Hepatocyte (in vitro differentiated cells): ENCODE results near the gene GARIN3. TPM values are rescaled to one million over a fixed set of nuclear protein-coding genes. Genes with fewer than 3 reads are reported as not detected.

Experiments used
- DNase-seq: peaks from one replicate; pipeline ENCODE4 v3.0.0-alpha.2; 2016; ENCODE audit warnings: low spot score
- H2AFZ ChIP-seq: fragments of 200-600 bp; sonication (generic); 2 replicates; pipeline ENCODE4 v1.6.0; 2016; ENCODE audit warnings: antibody characterized with exemption, mild to moderate bottlenecking
- H3K27ac ChIP-seq: fragments of 200-600 bp; sonication (generic); 2 replicates; pipeline ENCODE4 v1.5.1; 2016; ENCODE audit warnings: mild to moderate bottlenecking
- H3K27me3 ChIP-seq: fragments of 200-600 bp; sonication (generic); 2 replicates; pipeline ENCODE4 v1.6.1; 2016
- H3K36me3 ChIP-seq: fragments of 200-600 bp; sonication (generic); replicated peaks from 2 replicates; pipeline ENCODE4 v1.5.1; 2016; ENCODE audit warnings: low read depth; ENCODE audit not compliant: insufficient read depth
- H3K4me1 ChIP-seq: fragments of 200-600 bp; sonication (generic); 2 replicates; pipeline ENCODE4 v1.5.1; 2016; ENCODE audit warnings: mild to moderate bottlenecking, moderate library complexity; ENCODE audit not compliant: insufficient read depth
- H3K4me2 ChIP-seq: fragments of 200-600 bp; sonication (generic); 2 replicates; pipeline ENCODE4 v1.6.0; 2016
- H3K4me3 ChIP-seq: fragments of 200-600 bp; sonication (generic); 2 replicates; pipeline ENCODE4 v1.5.1; 2016; ENCODE audit warnings: mild to moderate bottlenecking
- H3K79me2 ChIP-seq: fragments of 200-600 bp; sonication (generic); 2 replicates; pipeline ENCODE4 v1.6.0; 2017; ENCODE audit warnings: mild to moderate bottlenecking
- H3K9me2 ChIP-seq: fragments of 200-600 bp; sonication (generic); replicated peaks from 2 replicates; pipeline ENCODE4 v1.6.0; 2017; ENCODE audit warnings: mild to moderate bottlenecking; ENCODE audit not compliant: insufficient read depth
- H3K9me3 ChIP-seq: fragments of 200-600 bp; sonication (generic); 2 replicates; pipeline ENCODE4 v1.5.1; 2016; ENCODE audit warnings: low read depth, mild to moderate bottlenecking
- H4K20me1 ChIP-seq: fragments of 200-600 bp; sonication (generic); 2 replicates; pipeline ENCODE4 v1.6.0; 2016; ENCODE audit warnings: mild to moderate bottlenecking; ENCODE audit not compliant: insufficient read depth, poor library complexity, severe bottlenecking
- EZH2 ChIP-seq: fragments of 200-600 bp; sonication (generic); IDR thresholded peaks from 2 replicates; pipeline ENCODE4 v1.6.1; 2016; ENCODE audit warnings: antibody characterized with exemption, mild to moderate bottlenecking, borderline replicate concordance
- EZH2phosphoT487 ChIP-seq: fragments of 200-600 bp; sonication (generic); IDR thresholded peaks from one replicate; pipeline ENCODE4 v1.6.1; 2018; ENCODE audit warnings: antibody characterized with exemption, mild to moderate bottlenecking, low read depth, moderate library complexity; ENCODE audit not compliant: unreplicated experiment, severe bottlenecking
- WGBS: methylation state at CpG from one replicate; pipeline ENCODE4 v1.1.6; 2016; ENCODE audit warnings: low lambda C conversion rate; ENCODE audit errors: missing lambda C conversion rate; 5-methylcytosine and 5-hydroxymethylcytosine counted together
- polyA plus RNA-seq: library from polyadenylated mRNA; unstranded; fragments of >200 nt; fragmentation: Nextera tagmentation; extraction: Ambion mirVana; gene quantifications from 2 replicates; pipeline ENCODE4 v1.2.1, GENCODE V29; 2016
- total RNA-seq: library from RNA; depleted of rRNA; stranded (reverse); fragments of >200 nt; gene quantifications from 2 replicates; pipeline ENCODE4 v1.2.3, GENCODE V29; 2014
- TF ChIP-seq, protein P1 (sequence below): fragments of 200-600 bp; sonication (generic); IDR thresholded peaks from 2 replicates; pipeline ENCODE4 v1.5.1; 2016; ENCODE audit warnings: antibody characterized with exemption, mild to moderate bottlenecking; ENCODE audit not compliant: poor library complexity

Gene GARIN3
- total and polyA plus RNA-seq, 2 experiments from 2014 or later: not detected

DNA sequence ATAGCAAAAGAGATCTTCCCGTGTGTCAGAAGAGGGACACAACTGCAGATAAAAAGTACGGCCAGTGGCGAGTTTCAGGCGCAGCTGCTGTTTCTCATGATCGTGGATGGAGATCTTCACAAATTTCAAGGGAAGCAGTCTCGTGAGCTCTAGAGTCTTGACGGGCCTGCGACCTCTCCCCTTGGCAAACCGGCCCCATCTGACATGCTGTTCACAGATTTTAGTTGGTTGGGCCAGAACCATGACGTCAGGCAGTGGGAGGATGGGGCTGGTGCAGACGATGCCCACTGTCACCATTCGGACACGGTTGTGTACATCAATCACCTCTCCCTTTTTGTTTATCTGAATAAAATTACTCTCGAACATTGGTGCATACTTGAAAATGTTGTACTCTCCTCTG, 396 bp downstream of the GARIN3 start:
- Histone ChIP-seq H3K27me3 (peaks cover 7% of the 10 kb centered on the region), H4K20me1 (no peaks in the 10 kb centered on the region), H3K36me3 (no peaks in the 10 kb centered on the region), H3K9me3 (no peaks in the 10 kb centered on the region), H3K4me2 (no peak overlapping the region), H3K79me2 (no peaks in the 10 kb centered on the region), H3K4me1 (no peaks in the 10 kb centered on the region), H2AFZ (no peak overlapping the region), H3K4me3 (no peak overlapping the region), H3K9me2 (no peaks in the 10 kb centered on the region), H3K27ac (no peak overlapping the region)
- DNase-seq: no peak
- 96% methylated on average over 14 of the region's 14 CpGs for WGBS
- TF ChIP-seq EZH2 (no peak), EZH2phosphoT487 (no peak)
- TF ChIP-seq, protein P1, sequence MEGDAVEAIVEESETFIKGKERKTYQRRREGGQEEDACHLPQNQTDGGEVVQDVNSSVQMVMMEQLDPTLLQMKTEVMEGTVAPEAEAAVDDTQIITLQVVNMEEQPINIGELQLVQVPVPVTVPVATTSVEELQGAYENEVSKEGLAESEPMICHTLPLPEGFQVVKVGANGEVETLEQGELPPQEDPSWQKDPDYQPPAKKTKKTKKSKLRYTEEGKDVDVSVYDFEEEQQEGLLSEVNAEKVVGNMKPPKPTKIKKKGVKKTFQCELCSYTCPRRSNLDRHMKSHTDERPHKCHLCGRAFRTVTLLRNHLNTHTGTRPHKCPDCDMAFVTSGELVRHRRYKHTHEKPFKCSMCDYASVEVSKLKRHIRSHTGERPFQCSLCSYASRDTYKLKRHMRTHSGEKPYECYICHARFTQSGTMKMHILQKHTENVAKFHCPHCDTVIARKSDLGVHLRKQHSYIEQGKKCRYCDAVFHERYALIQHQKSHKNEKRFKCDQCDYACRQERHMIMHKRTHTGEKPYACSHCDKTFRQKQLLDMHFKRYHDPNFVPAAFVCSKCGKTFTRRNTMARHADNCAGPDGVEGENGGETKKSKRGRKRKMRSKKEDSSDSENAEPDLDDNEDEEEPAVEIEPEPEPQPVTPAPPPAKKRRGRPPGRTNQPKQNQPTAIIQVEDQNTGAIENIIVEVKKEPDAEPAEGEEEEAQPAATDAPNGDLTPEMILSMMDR: no peak

DNA sequence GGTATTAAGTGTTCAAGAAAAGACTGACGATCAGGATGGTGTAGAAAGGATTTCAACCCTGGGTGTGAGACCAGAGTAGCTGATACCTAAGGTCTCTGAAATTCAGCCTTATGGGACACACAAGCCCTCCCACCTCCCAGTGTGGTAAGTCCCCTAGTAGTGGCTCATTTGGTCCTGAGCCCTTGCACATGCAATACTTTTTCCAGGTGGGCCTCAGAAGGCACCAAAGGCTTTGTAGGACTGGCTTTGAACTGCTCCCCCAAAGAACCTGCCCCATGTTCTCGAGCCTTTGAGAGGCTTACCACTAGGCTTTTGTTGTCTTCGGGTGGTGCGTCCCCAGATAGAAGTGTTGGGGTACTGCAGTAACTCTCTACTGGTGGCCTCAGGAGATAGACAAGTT, 803 bp downstream of the GARIN3 start:
- no peak overlapping the region for H3K4me2 ChIP-seq
- no peaks in the 10 kb centered on the region for H4K20me1 ChIP-seq
- H3K36me3 ChIP-seq: no peaks in the 10 kb centered on the region
- H3K27me3 ChIP-seq: peaks cover 7% of the 10 kb centered on the region
- no peaks in the 10 kb centered on the region for H3K9me3 ChIP-seq
- WGBS: 97% methylated on average over 4 of the region's 4 CpGs
- H3K4me3 ChIP-seq: no peak overlapping the region
- no peaks in the 10 kb centered on the region for H3K9me2 ChIP-seq
- H2AFZ ChIP-seq: no peak overlapping the region
- H3K27ac ChIP-seq: no peak overlapping the region
- H3K4me1 ChIP-seq: no peaks in the 10 kb centered on the region
- no peaks in the 10 kb centered on the region for H3K79me2 ChIP-seq
- TF ChIP-seq EZH2phosphoT487 (no peak), EZH2 (no peak)
- TF ChIP-seq, protein P1: no peak
- DNase-seq: no peak

DNA sequence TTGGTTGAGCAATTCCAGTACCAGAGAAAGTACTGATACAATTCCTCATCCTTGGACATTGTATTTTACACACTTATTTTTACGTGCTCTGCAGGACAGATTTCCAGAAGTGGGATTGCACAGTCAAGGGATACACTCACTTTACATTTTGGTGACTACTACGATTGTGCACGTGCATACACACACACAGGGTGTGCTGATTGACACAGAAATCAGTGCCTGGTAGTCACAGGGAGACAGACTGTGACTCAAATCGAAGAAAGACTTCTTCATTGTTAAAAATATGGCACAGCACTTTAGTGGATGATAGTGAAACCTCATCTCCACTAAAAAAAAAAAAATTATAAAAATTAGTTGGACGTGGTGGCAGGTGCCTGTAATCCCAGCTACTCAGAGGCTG, 1.5 kb downstream of the GARIN3 start:
- no peak for DNase-seq
- Histone ChIP-seq H3K79me2 (no peaks in the 10 kb centered on the region), H2AFZ (no peak overlapping the region), H3K27ac (no peak overlapping the region), H3K36me3 (no peaks in the 10 kb centered on the region), H3K4me3 (no peak overlapping the region), H3K9me2 (no peaks in the 10 kb centered on the region), H3K9me3 (no peaks in the 10 kb centered on the region), H3K4me1 (no peaks in the 10 kb centered on the region), H4K20me1 (no peaks in the 10 kb centered on the region), H3K4me2 (no peak overlapping the region), H3K27me3 (peaks cover 7% of the 10 kb centered on the region)
- WGBS: 86% methylated on average over 5 of the region's 5 CpGs
- TF ChIP-seq EZH2 (no peak), EZH2phosphoT487 (no peak)
- TF ChIP-seq, protein P1: no peak
